K562 (cell line): ENCODE measurements around the gene PKD1. TPM values are rescaled to one million over a fixed set of nuclear protein-coding genes. Genes with fewer than 3 reads are reported as not detected.

Source experiments
- polyA plus RNA-seq, 8 experiments: library from polyadenylated mRNA; depleted of rRNA in 4 of 8; stranded (reverse) in 5 of 8; unstranded in 3 of 8; fragments of >200 nt; fragmentation: Nextera tagmentation in 2 of 8; fragmentation: Illumina TruSeq in 1 of 8; extraction: Ambion mirVana in 2 of 8; extraction: Trizol in 1 of 8; gene quantifications; 2 replicates each; pipeline versions ENCODE4 v1.2.1 to v1.2.3, GENCODE V29; 2011 to 2014; ENCODE audit warnings: inconsistent platforms in 1 of 8, missing spikeins in 1 of 8
- total RNA-seq, 7 experiments: library from RNA; depleted of rRNA in 6 of 7; stranded (reverse); fragments of >200 nt in 6 of 7; fragmentation: Illumina TruSeq in 2 of 7; extraction: Trizol in 2 of 7; gene quantifications; 2 replicates each; pipeline versions ENCODE4 v1.2.1 to v1.2.3, GENCODE V29; 2011 to 2021; ENCODE audit warnings: low replicate concordance in 1 of 7
- TF ChIP-seq, protein P1 (sequence below): sonication (generic); formaldehyde crosslinking; IDR thresholded peaks from 2 replicates; pipeline ENCODE4 v1.8.0; 2022; ENCODE audit warnings: mild to moderate bottlenecking, missing genetic modification reagents
- TF ChIP-seq, protein P2 (sequence below): fragments of 250-450 bp; sonication (Bioruptor Pico); IDR thresholded peaks from 2 replicates; pipeline ENCODE4 v1.4.0; 2020; ENCODE audit warnings: mild to moderate bottlenecking, moderate library complexity

PKD1 gene
- total and polyA plus RNA-seq, 9 of the 15 experiments (the other 6 are each of a cell fraction or from before 2014, with no cell fraction given) = 0.23 to 93.5 (median 12.6) TPM

DNA sequence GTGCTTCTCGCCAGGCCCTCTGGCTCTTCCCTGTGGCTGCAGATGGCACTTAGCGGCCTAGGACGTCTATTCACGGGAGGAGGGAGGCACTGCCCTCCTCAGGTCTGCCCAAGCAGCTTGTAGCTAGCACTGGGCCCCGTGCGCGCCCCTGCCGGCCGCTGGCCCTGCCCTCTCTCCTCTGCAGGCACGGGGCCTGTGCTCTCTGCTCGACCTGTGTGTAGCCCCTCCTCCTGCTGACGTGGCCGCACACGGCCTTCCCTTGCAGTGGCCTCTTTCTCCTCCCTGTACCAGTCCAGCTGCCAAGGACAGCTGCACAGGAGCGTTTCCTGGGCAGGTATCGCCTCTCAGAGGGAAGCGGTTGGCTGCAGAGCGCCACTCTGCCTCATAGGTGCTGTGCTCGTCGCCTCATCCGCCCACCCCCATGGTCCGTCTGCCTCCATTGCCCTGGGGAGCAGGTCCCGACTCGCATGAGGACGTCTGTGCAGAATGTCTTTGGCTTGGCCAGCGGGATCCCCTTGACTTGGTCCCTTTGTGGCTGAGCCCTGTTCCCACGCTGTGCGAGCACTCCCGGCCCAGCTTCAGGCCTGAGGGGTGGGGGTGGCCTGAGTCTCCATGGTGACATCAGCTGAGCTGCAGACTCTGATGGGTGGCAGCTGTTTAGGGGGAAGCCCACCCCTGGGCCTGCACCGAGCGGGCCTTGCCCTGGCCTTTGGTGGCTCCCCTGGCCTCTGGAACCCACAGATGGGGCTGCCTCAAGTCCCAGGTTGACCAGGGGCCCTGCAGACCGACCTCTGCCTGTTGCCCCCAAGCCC is 53.3 kb downstream of the PKD1 start (continued):
- TF ChIP-seq, protein P1, sequence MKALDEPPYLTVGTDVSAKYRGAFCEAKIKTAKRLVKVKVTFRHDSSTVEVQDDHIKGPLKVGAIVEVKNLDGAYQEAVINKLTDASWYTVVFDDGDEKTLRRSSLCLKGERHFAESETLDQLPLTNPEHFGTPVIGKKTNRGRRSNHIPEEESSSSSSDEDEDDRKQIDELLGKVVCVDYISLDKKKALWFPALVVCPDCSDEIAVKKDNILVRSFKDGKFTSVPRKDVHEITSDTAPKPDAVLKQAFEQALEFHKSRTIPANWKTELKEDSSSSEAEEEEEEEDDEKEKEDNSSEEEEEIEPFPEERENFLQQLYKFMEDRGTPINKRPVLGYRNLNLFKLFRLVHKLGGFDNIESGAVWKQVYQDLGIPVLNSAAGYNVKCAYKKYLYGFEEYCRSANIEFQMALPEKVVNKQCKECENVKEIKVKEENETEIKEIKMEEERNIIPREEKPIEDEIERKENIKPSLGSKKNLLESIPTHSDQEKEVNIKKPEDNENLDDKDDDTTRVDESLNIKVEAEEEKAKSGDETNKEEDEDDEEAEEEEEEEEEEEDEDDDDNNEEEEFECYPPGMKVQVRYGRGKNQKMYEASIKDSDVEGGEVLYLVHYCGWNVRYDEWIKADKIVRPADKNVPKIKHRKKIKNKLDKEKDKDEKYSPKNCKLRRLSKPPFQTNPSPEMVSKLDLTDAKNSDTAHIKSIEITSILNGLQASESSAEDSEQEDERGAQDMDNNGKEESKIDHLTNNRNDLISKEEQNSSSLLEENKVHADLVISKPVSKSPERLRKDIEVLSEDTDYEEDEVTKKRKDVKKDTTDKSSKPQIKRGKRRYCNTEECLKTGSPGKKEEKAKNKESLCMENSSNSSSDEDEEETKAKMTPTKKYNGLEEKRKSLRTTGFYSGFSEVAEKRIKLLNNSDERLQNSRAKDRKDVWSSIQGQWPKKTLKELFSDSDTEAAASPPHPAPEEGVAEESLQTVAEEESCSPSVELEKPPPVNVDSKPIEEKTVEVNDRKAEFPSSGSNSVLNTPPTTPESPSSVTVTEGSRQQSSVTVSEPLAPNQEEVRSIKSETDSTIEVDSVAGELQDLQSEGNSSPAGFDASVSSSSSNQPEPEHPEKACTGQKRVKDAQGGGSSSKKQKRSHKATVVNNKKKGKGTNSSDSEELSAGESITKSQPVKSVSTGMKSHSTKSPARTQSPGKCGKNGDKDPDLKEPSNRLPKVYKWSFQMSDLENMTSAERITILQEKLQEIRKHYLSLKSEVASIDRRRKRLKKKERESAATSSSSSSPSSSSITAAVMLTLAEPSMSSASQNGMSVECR (CRISPR knock-in tag) = no peak
- TF ChIP-seq, protein P2, sequence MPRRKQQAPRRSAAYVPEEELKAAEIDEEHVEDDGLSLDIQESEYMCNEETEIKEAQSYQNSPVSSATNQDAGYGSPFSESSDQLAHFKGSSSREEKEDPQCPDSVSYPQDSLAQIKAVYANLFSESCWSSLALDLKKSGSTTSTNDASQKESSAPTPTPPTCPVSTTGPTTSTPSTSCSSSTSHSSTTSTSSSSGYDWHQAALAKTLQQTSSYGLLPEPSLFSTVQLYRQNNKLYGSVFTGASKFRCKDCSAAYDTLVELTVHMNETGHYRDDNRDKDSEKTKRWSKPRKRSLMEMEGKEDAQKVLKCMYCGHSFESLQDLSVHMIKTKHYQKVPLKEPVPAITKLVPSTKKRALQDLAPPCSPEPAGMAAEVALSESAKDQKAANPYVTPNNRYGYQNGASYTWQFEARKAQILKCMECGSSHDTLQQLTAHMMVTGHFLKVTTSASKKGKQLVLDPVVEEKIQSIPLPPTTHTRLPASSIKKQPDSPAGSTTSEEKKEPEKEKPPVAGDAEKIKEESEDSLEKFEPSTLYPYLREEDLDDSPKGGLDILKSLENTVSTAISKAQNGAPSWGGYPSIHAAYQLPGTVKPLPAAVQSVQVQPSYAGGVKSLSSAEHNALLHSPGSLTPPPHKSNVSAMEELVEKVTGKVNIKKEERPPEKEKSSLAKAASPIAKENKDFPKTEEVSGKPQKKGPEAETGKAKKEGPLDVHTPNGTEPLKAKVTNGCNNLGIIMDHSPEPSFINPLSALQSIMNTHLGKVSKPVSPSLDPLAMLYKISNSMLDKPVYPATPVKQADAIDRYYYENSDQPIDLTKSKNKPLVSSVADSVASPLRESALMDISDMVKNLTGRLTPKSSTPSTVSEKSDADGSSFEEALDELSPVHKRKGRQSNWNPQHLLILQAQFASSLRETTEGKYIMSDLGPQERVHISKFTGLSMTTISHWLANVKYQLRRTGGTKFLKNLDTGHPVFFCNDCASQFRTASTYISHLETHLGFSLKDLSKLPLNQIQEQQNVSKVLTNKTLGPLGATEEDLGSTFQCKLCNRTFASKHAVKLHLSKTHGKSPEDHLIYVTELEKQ (CRISPR knock-in tag) = no peak
- TF ChIP-seq, all 486 proteins: peak for 0
